GM21447 (cell line): Measurements from ENCODE around the gene CAPN8.

Experiments used
- ATAC-seq: cut with Tn5 transposase; IDR thresholded peaks from one replicate; pipeline ENCODE4 v1.9.1; 2021; ENCODE audit not compliant: unreplicated experiment

Gene CAPN8

DNA sequence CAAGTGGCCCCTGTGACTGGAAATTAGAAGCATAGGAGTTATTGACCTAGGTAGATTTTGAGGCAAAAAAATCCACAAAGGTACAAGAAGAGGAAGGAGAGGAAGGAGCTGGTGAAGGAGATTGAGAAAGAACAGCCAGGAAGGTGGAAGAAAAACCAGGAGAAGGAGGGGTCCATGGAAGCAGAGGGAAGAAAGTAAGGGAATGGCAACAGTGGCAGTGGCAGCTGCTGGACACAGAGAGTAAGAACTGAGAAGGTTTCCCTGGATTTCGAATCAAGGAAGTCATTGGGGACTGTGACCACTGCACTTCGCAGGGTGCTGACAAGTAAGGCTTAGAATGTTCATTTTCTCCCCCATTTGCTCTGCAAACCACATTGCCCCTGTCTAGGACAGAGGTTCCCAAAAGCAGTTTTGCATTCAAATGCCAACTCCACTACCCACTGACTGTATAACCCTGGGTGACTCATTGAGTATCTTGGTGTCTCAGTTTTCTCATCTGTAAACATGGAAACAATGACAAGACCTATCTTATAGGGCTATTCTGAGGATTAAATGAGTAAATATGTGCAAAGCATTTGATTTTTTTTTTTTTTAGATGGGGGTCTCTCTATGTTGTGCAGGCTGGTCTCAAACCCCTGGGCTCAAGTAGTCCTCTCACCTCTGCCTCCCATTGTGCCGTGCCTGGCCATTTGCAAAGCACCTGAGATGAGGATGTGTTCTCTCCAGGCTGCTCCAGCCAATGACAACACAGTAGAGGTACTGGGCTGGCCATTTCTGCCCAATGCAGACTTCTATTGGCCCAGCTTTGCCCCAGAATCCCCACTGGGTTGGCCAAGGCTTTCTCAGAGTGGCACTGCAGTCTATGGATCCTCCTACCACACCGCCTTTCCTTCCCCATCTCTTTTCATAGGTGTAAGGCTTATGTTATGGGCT is 37.5 kb upstream of the CAPN8 start:
- ATAC-seq = no peak

DNA sequence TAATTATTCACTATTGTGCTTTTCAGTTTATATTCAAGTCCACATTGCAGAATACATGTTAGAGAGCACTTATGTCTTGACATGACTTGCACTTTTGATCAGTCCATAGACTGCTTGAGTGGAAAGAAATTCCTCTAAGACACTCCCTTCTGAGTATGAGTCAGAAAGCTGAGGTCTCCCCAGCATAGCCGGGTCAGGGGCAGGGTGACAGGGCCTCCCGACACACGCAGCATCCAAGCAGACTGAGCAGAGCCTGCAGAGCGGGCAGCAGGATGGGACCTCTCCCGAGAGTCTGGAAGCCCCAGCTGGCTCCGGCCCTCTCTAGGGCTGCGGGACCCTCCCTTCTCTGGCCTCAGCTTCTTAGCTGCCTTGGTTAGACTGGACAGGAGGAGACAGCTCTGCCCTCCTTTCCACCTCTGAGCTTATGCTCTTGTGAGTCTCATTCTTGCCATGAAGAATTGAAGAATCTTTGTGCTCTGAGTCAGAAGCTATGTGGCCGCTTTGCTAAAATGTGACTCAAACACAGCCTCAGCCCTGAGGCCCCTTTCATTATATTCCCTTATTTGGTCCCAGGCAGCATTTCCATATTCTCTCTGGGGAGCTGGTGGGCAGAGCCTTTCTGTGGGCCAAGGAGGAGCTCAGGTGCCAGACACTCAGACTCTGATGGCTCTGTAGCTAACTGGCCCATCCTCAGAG is 35.6 kb upstream of the CAPN8 start:
- no peak for ATAC-seq

DNA sequence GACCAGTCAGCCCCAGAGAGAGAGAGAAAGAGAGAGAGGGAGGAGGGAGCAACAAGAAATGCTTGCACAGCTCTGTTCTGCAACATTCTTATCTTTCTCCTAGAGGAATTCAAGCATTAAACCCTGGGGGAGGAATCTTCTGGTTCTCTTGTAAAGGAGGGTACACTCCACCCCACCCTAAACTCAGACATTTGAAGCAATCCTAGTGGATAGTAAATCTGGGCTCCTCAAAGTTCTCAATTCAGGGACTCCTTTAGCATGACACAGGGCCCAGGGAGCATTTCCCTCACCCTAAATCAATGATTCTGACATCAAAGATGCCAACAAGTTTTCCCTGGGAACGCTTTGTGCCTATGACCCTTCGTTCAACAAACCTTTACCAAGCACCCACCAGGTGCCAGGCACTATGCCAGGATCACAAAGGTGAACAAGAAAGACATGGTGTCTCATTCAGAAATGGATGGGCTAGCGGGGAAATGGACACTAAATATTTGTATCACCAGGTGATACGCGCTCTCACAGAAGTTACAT is 35.0 kb upstream of the CAPN8 start:
- no peak for ATAC-seq

DNA sequence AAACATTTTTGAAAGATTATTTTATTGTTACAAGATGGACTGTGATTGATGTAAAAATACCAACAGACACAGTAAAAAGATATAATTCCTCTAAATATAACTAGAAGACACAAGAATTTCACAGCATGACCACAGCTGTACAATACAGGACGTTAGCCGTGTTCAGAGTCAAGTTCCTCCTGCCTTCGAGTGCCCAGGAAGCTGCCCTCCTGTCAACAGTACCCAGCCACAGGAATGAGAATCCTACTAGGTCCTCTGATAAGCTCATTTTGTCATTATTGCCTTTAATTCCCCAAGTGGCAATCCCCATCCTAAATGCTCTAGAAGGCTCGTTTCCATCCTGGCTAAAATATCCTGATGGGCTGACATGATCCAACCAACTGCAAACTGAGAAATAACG is 30.4 kb upstream of the CAPN8 start:
- ATAC-seq = no peak

DNA sequence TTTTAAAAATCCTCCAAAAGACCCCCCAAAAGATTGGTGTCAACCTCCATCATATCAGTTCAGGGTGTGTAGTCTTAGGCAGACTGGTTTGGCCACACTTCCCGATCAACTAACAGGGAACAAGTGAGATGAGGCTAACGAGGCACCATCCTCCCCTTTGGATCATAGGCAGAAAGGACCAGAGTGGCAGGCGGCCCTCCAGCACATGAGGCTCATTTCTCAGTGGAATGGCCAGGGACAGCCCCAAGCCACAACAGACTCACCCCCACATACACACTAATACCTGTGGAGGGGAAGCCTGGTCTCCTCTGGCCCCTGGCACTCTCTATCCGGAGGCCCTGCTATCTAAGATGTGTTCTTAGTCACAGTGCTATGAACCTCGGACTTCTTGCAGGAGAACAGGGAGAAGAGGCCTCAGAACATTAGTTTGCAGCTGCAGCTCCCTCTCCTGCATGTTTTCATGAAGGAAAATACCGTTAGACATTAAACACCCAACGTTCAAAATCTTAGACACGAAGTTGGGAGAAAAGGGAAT is 29.6 kb upstream of the CAPN8 start:
- no peak for ATAC-seq

DNA sequence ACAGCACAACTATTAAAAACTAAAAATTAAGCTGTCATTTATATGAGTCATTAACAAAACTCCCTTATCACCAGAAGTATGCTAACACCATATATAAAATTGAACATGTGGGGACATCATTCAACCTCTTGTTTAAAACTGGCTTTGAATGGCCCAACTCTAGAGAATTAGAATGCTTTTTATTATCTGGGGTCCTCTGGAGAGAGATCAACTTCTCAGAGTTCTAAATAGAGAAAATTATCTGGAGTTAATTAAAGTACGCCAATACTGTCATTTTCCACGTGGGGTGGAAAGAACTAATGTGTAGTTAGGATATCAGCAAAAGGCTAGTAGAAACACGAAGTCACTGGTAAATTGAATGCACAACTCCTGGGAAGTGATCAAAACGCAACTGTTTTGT is 25.6 kb upstream of the CAPN8 start:
- no peak for ATAC-seq

DNA sequence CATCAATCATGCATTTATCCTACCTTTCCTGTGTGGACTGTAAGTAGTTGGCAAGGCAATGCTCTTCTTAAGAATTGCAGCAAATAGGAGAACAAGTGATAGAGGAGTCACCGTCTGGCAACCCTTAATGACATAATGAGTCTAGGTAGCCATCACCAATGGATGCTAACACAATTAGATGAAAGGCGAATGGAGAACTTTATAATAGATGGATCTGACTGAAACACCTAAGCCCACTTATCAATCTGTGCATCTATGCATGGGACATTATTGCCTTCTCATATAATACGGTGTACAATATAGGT is 18.9 kb upstream of the CAPN8 start:
- no peak for ATAC-seq

DNA sequence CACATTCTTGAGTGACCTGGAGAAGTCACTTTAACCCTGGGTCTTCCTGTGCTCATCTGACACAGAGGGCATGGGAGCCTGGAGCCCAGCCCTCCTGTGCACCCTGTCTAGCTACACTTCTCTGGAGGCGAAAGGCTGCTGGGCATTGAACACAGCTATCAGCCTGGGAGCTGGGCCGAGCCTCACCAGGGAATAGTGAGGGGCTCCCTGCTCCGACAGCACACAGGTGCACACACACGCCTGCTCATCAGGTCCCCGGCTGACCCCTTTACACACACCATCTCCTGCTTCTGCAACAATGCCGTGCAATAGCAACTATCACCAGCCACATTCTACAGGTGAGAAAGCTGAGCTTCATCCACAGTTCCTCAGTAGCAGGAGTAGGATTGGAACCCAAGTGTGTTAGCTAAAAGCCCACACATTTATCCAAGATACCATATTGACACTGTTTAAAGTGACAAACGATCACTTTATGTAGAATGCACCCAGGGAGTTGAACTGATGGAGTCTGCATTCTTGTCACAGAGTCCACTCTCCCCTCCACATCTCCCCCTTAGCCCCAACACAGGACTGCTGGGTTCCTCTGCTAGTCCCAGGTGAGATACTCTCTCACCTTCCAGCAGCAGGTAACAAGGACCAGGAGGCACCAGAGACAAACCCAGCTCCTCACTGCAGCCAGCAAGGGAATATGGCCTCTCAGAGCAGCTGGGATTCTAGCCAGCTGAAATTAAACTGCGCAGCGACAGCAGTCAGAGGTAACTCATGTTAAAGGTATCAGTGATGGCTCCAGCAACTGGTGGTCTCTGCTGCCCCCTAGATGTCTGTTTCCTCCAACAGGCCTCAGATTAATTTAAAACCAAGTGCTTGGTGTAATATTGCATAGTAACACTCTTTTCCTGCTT is 18.3 kb upstream of the CAPN8 start:
- no peak for ATAC-seq

DNA sequence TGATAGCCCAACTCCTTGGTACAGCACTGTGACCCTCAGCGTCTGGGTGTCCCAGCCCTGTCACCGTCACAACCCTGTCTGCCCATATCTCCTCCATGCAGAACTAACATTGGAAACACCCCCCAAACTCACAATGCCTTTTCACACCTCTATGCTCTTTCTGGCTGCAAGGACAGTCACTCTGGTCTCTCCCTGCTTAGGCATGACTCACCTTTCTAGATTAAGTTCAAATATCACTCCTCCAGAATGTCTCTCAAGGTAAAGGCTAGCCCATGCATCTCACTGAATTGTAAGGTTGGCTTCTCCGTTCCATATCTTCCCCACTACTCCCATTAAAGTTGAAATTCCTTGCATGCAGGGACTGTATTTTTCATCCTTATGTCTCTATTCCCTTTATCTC is 17.0 kb upstream of the CAPN8 start:
- ATAC-seq = no peak

DNA sequence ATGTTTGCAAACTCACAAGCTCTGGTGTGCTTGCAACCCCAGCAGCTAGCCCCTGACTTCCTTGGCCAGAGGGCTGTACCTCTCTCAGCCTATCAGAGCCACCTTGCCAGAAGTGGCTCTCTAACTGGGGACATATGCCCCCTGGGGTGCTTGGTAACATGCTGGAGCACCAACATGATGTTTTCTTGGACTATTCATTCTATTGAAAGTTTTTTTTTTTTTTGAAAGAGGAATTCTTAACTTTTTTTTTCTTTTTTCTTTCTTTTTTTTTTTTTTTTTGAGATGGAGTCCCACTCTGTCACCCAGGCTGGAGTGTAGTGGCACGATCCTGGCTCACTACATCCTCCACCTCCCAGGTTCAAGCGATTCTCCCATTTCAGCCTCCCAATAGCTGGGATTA is 14.7 kb upstream of the CAPN8 start:
- ATAC-seq = no peak

DNA sequence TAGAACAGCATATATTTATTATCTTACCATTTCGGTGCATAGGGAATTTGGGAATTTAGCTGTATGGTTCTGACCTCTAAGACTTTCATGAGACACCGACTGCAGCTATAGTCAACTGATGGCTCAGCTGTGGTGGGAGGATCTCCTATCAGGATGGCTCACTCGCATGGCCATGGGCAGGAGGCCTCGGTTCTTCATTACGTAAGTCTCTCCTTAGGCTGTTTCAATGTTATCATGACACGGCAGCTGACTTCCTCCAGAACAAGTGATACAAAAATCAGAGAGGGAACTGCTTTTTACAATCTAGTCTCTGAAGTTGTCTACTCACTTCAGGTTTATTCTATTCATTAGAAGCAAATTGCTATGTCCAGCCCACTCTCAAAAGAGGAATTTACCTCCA is 13.3 kb upstream of the CAPN8 start:
- ATAC-seq = no peak

DNA sequence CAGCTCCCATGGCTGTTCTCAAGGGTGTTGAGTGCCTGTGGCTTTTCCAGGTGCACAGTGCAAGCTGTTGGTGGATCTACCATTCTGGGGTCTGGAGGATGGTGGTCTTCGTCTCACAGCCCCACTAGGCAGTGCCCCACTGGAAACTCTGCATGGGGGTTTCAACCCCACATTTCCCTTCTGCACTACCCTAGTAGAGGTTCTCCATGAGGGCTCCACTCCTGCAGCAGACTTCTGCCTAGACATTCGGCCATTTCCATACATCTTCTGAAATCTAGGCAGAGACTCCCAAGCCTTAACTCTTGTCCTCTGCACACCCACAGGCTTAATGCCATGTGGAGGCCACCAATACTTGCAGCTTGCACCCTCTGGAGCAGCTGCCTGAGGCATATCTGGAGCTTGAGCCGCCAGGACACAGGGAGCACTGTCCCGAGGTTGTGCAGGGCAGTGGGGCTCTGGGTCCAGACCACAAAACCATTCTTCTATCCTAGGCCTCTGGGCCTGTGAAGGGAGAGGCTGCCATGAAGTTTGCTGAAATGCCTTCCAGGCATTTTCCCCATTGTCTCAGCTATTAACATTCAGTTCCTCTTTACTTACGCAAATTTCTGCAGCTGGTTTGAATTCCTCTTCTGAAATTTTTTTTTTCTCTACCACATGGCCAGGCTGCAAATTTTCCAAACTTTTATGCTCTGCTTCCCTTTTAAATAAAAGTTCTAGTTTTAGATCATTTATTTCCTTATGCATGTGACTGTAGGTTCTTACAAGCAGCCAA is 8.8 kb upstream of the CAPN8 start:
- no peak for ATAC-seq

DNA sequence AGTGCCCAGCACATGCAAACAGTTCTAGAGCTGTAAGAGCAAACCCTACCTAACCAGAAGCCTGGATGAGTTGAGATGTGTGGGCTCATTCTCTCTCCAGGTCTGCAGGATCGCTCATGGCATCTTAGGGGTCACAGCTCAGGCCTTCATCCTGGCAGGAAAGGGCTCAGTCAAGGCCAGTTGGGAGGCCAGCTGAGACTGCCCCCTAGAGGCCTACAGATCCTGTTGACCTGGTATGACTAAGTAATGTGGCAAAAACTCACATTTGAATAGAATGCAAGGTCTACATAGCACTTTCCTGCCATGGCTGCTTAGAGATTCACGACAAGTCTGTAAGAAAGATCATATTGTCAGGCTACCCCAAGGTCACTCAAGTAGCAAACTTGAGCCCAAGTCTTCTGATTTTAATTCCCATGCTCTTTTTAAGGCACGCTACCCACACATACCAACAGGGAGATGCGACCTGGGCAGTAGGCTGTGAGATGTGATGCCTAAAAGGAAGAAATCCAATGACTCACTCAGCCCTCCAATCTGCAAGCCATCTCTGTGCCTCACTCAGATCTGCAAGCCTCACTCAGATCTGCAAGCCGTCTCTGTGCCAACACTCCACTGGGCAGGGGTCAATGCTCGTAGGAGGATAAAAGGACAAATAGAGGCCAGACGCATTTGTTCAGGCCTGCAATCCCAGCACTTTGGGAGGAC is 5.1 kb upstream of the CAPN8 start:
- ATAC-seq = no peak

DNA sequence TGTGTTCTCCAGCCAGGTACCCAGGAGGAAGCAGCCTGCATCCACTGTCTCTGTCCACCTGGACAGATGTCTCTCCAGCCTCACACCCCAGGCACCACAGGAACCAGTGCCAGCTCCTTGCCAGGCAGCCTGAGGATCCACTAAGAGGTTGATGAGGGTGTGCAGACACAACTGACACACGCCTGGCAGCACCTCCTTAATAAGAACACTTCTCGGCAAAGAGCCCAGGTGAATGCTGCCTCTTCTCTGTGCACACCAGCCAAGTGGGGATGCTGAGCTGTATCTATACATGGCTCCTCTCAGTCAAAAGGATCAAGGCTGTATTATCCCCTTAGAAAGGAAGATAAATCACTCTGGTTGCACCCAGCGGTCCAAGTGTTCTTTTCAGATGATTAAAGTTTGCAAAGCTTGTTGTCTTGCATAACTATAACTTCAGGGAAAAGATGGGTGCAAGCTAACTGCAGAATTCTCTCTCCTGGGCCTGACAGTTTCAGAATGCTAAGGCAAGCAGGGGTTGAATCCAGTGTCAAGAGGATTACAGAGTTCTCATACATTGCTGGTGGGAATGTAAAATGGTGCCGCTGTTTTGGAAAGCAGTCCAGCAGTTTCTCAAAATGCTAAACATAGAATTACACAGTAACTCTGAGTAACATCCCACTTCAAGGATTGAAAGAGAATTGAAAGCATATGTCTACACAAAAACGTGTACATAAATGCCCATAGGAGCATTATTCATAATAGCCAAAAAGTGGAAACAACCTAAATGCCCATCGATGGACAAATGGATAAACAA is 3.7 kb upstream of the CAPN8 start:
- no peak for ATAC-seq

DNA sequence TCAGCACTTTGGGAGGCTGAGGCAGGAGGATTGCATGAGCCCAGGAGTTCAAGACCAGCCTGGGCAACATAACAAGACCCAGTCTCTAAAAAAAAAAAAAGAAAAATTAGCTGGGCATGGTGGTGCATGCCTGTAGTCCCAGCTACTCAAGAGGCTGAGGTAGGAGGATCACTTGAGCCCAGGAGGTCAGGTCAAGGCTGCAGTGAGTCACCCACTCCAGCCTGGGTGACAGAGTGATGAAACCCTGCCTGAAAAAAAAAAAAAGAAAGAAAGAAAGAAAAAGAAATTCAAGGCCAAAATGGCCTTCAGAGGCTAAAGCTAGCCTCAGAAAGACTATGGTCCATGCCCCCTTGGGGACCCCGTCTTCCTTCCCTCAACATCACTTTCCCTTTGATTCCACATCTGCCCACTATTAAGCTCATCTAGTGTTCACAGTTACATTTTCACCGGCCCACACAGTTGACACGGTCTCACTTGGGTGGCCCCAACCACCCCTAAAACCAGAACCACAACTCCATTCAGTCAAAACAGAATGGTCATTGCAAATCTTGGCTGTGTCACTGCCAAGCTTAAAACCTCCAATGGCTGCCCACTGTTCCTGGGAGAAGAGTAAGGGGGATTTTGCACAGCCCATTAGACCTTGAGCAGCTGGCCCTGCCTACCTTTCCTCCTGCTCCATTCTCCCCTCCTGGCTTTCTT is 2.1 kb upstream of the CAPN8 start:
- ATAC-seq = no peak

DNA sequence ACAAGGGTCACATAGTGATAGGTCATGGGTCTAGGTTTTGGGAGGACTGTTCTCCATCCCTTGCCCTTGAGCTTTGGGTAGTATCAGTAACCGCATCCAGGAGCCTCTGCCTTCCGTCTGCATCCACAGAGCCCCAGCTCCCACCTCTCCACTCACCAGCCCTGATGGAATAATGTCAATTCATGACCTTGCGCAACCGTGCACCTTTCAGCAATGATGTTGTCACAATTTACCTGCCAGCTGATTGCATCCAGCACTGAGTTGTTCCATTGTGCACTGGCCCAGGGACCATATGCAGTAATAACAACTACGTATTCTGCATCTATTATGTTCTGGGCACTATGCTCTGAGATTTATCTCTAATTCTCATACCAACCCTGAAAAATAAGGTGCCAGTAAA is 1.4 kb downstream of the CAPN8 start:
- ATAC-seq = no peak

DNA sequence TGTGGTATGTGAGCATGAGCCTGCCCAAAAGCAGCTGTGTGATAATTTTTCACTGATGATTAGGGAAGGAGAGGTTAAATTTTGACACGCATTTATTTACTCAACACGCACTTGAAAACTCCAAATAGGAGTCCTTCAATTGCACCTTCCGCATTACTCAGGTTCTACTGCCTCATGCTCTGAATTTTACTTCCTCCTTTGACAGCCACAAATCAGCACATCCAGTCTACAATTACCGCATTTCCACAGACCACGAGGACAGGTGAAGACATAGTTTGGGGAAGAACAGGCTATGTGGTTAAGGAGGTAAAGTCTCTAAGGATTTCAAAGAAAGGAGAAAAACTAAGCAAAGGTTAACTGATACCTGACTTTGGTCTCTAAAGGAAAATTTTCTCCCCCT is 2.6 kb downstream of the CAPN8 start:
- no peak for ATAC-seq

DNA sequence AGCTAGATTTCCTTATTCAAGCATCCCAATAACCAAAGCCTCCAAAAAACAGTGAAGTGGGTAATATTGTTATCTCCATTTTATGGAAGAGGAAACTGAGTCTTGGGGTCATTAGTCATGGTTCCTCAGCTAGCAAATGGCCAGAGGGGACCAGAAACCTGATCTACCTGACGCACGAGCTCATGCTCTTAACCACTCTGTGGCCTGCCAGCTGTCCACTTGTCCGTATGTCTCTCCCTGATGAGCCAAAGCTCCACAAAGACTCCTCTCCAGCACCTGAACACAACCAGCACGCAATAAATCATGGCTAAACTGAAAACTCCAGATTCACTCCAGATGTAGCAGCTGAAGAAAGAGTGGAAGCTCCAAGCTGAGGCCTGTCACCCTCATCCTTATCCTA is 5.8 kb downstream of the CAPN8 start:
- no peak for ATAC-seq
